ENCODE results near the gene ALG12. TPM values are rescaled to one million over a fixed set of nuclear protein-coding genes. Genes with fewer than 3 reads are reported as not detected.

Gene ALG12
- total and polyA plus RNA-seq, 11 donors, result 9.1 to 26.8 (median 15.0) TPM

DNA sequence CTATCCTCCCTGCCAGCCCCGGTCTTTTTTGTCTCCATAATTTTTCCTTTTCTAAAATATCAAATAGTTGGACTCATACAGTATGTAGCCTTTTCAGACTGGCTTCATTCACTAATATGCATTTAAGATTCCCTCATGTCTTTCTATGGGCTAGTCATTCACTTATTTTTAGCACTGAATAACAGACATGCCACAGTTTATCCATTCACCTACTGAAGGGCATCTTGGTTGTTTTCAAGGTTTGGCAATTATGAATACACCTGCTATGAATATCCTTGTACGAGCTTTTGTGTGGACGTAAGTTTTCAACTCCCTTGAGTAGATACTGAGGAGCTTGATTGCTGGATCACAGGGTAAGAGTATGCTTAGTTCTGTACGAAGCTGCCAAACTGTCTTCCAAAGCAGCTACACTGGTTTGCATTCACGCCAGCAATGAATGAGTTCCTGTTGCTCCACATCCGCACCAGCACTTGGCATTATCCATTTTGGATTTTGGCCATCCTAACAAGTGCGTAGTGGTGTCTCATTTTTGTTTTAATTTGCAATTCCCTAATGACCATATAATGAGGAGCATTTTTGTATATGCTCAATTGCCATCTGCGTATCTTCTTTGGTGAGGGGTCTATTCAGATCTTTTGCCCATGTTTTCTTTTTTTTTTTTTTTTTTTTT is 21.1 kb downstream of the ALG12 start:
- intact Hi-C loops (cut with DNase I), result no loop called here
- WGBS, 4 donors, result 75 to 82% (median 78%) methylated on average over 8 of the region's 8 CpGs
- ATAC-seq (peak in 2 of 4 donors; percentile 43 to 56), DNase-seq (peak in 1 of 5 donors; percentile 30)
- H3K27me3 ChIP-seq, result no peaks in the 10 kb centered on the region
- TF ChIP-seq, protein P1, sequence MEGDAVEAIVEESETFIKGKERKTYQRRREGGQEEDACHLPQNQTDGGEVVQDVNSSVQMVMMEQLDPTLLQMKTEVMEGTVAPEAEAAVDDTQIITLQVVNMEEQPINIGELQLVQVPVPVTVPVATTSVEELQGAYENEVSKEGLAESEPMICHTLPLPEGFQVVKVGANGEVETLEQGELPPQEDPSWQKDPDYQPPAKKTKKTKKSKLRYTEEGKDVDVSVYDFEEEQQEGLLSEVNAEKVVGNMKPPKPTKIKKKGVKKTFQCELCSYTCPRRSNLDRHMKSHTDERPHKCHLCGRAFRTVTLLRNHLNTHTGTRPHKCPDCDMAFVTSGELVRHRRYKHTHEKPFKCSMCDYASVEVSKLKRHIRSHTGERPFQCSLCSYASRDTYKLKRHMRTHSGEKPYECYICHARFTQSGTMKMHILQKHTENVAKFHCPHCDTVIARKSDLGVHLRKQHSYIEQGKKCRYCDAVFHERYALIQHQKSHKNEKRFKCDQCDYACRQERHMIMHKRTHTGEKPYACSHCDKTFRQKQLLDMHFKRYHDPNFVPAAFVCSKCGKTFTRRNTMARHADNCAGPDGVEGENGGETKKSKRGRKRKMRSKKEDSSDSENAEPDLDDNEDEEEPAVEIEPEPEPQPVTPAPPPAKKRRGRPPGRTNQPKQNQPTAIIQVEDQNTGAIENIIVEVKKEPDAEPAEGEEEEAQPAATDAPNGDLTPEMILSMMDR (IDR thresholded peaks at IDR 0.05), result no peak
- TF ChIP-seq POLR2A (IDR thresholded peaks at IDR 0.05), result no peak
- H3K9me3 ChIP-seq, result peaks cover 0 to 21% (median 0%) of the 10 kb centered on the region in 12 donors
- peak overlapping the region in 1 of 12 donors; percentile 24 for H3K27ac ChIP-seq
- peaks cover 0 to 8% (median 2%) of the 10 kb centered on the region in 12 donors for H3K4me1 ChIP-seq
- peaks cover 0 to 41% (median 10%) of the 10 kb centered on the region in 9 donors for H3K36me3 ChIP-seq
- H3K4me3 ChIP-seq, result no peak overlapping the region

DNA sequence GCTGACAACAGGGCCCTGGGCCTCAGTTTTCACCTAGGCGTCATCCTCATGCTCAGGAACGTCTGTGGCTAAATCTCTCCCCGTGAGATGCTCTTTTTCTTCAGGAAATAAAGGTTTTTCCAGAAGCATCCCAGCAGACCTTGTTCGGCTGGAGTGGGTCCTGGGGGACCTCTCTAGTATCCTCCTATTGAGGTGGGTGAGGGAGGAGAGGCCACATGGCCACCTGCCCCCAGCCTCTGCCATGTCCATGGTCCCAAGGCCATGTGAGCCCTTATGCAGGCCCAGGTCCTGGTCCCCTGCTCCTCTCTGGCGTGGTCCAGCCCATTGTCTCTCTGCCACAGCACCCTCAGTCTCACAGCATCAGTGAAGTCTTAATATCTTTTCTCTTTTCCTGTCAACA is 22.0 kb downstream of the ALG12 start:
- no peak for ATAC-seq
- no peak for DNase-seq
- 88 to 96% (median 92%) methylated on average over 5 of the region's 5 CpGs for WGBS, 4 donors
- H3K9me3 ChIP-seq, result peaks cover 0 to 22% (median 0%) of the 10 kb centered on the region in 12 donors
- TF ChIP-seq, protein P1 (IDR thresholded peaks at IDR 0.05), result no peak
- peaks cover 0 to 12% (median 2%) of the 10 kb centered on the region in 12 donors for H3K4me1 ChIP-seq
- H3K27ac ChIP-seq, result no peak overlapping the region
- peaks cover 0 to 32% (median 9%) of the 10 kb centered on the region in 9 donors for H3K36me3 ChIP-seq
- H3K27me3 ChIP-seq, result no peaks in the 10 kb centered on the region
- H3K4me3 ChIP-seq, result no peak overlapping the region
- intact Hi-C loops (cut with DNase I), result no loop called here

DNA sequence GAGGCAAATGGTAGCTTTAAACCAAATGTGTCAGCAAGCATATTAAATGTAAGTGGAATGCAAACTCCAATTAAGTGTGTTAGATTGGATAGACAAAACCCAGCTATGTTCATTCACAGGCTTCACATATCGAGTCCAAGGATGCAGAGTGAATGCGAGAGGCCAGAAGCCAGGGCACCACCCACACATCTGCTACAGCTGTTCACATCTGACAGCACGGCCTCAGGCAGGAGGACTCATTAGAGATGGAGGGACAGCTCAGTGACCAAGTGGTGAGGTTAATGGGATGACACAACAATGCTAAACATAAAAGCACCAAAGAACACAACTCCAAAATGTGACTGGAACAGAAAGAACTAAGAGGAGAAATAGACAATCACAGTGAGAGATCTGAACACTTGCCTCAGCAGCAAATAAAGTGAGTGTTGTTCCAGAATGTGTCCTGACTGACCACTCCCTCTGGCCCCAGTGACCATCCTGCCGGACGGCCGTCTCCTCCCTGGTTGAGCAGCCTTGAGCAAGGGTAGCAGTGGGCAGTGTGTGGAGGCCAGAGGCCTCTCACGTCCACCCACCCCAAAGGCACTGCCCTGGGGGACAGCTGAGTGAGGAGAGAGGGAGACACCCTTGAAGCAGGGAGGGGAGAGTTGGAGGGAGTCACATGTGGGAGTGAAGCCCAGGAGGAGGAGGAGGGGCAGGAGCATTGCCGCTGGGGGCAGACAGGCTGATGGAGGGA is 23.8 kb downstream of the ALG12 start:
- DNase-seq, result no peak
- intact Hi-C loops (cut with DNase I), result no loop called here
- Histone ChIP-seq H3K36me3 (peaks cover 0 to 31% (median 0%) of the 10 kb centered on the region in 9 donors), H3K4me1 (peaks cover 0 to 12% (median 2%) of the 10 kb centered on the region in 12 donors), H3K27ac (no peak overlapping the region), H3K9me3 (peaks cover 0 to 34% (median 0%) of the 10 kb centered on the region in 12 donors), H3K4me3 (no peak overlapping the region), H3K27me3 (no peaks in the 10 kb centered on the region)
- WGBS, 4 donors, result 84 to 86% (median 85%) methylated on average over 8 of the region's 8 CpGs
- no peak for TF ChIP-seq POLR2A (IDR thresholded peaks at IDR 0.05)
- TF ChIP-seq, protein P1 (IDR thresholded peaks at IDR 0.05), result no peak
- peak in 1 of 4 donors; percentile 6 for ATAC-seq

DNA sequence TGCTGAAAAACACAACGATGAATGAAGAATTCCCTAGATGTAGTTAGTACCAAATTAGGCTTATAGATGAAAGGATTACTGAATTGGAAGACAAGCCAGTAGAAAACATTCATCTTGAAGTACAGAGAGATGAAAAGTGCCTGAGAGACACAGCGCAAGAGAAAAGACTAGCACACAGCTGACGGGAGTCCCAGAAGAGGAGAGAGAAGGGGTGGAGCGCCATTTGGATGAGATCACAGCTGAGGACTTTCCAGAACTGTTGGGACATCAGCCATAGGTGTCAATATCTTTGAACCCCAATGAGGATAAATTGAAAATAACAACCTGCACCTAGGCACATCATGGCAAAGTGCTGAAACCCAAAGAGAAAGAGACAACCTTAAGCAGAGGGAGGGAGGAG is 25.2 kb downstream of the ALG12 start:
- H3K27me3 ChIP-seq, result no peaks in the 10 kb centered on the region
- H3K4me3 ChIP-seq, result no peak overlapping the region
- H3K36me3 ChIP-seq, result peaks cover 0 to 30% (median 7%) of the 10 kb centered on the region in 9 donors
- no peak overlapping the region for H3K27ac ChIP-seq
- 66 to 97% (median 92%) methylated on average over 4 of the region's 4 CpGs for WGBS, 4 donors
- H3K9me3 ChIP-seq, result peaks cover 0 to 39% (median 0%) of the 10 kb centered on the region in 12 donors
- DNase-seq (no peak), ATAC-seq (no peak)
- peaks cover 0 to 12% (median 2%) of the 10 kb centered on the region in 12 donors for H3K4me1 ChIP-seq
- TF ChIP-seq, protein P1 (IDR thresholded peaks at IDR 0.05), result no peak
- TF ChIP-seq POLR2A (IDR thresholded peaks at IDR 0.05), result no peak
- intact Hi-C loops (cut with DNase I), result no loop called here
